Measurements from ENCODE around the gene ZSCAN4. TPM values are rescaled to one million over a fixed set of nuclear protein-coding genes. Genes with fewer than 3 reads are reported as not detected.

The ZSCAN4 gene
- total RNA-seq, 1 donor, result not detected

- DNase-seq (ENCODE audit: low read depth in 2 of 3, low spot score in 2 of 3), result no peak
These were observed 3.7 kb downstream of the ZSCAN4 start for GRCh38 chr19:57672466-57672865.

- no peak for DNase-seq (ENCODE audit: low read depth in 2 of 3, low spot score in 2 of 3)
These were observed 7.1 kb downstream of the ZSCAN4 start for GRCh38 chr19:57675881-57676280.

GRCh38 chr19:57682226-57682766 is 13.6 kb downstream of the ZSCAN4 start:
- DNase-seq (ENCODE audit: low read depth in 2 of 3, low spot score in 2 of 3), result no peak

GRCh38 chr19:57686727-57687126 is 18.0 kb downstream of the ZSCAN4 start:
- no peak for DNase-seq (ENCODE audit: low read depth in 2 of 3, low spot score in 2 of 3)

GRCh38 chr19:57687363-57688010 is 18.8 kb downstream of the ZSCAN4 start:
- no peak for DNase-seq (ENCODE audit: low read depth in 2 of 3, low spot score in 2 of 3)

GRCh38 chr19:57688011-57688763 is 19.5 kb downstream of the ZSCAN4 start:
- DNase-seq (ENCODE audit: low read depth in 2 of 3, low spot score in 2 of 3), result no peak

GRCh38 chr19:57689750-57690149 is 21.0 kb downstream of the ZSCAN4 start:
- DNase-seq (ENCODE audit: low read depth in 2 of 3, low spot score in 2 of 3), result no peak

- DNase-seq (ENCODE audit: low read depth in 2 of 3, low spot score in 2 of 3), result no peak
These were observed 32.9 kb downstream of the ZSCAN4 start for GRCh38 chr19:57701625-57702024.

GRCh38 chr19:57706346-57706745 is 37.6 kb downstream of the ZSCAN4 start:
- DNase-seq (ENCODE audit: low read depth in 2 of 3, low spot score in 2 of 3), result no peak

- peak in 2 of 3 donors; percentile 81 to 94 for DNase-seq (ENCODE audit: low read depth in 2 of 3, low spot score in 2 of 3)
These were observed 40.1 kb downstream of the ZSCAN4 start, which contains the start of gene ZNF154 for GRCh38 chr19:57708641-57709361. Gene ZNF154 (minus strand): TSS chr19:57709204. CDS start chr19:57708971, 233 bp downstream.

GRCh38 chr19:57709616-57710015 is 40.9 kb downstream of the ZSCAN4 start:
- no peak for DNase-seq (ENCODE audit: low read depth in 2 of 3, low spot score in 2 of 3)

- DNase-seq (ENCODE audit: low read depth in 2 of 3, low spot score in 2 of 3), result no peak
These were observed 43.5 kb downstream of the ZSCAN4 start for GRCh38 chr19:57712222-57712621.

- DNase-seq (ENCODE audit: low read depth in 2 of 3, low spot score in 2 of 3), result no peak
These were observed 50.7 kb downstream of the ZSCAN4 start for GRCh38 chr19:57719424-57719823.

GRCh38 chr19:57719901-57720519 is 51.3 kb downstream of the ZSCAN4 start:
- no peak for DNase-seq (ENCODE audit: low read depth in 2 of 3, low spot score in 2 of 3)

- DNase-seq (ENCODE audit: low read depth in 2 of 3, low spot score in 2 of 3), result no peak
These were observed 52.1 kb downstream of the ZSCAN4 start for GRCh38 chr19:57720878-57721277.

Other genes starting within 250 kb of the ZSCAN4 start
- gene ZNF749, start 233.6 kb upstream of the ZSCAN4 start, total RNA-seq, result 10.8 TPM
- 1.3 TPM for gene VN1R1, start 211.8 kb upstream of the ZSCAN4 start, total RNA-seq
- gene ZNF772, start 191.4 kb upstream of the ZSCAN4 start, total RNA-seq, result 29.9 TPM
- 18.6 TPM for gene ZNF419, start 181.2 kb upstream of the ZSCAN4 start, total RNA-seq
- gene ZNF773, start 169.0 kb upstream of the ZSCAN4 start, total RNA-seq, result 21.5 TPM
- gene ZNF549, start 141.6 kb upstream of the ZSCAN4 start, total RNA-seq, result 5.4 TPM
- 14.3 TPM for gene ZNF550, start 109.1 kb upstream of the ZSCAN4 start, total RNA-seq
- gene ZNF416, start 90.0 kb upstream of the ZSCAN4 start, total RNA-seq, result 4.6 TPM
- gene ZIK1, start 84.8 kb upstream of the ZSCAN4 start, total RNA-seq, result 24.2 TPM
- 5.1 TPM for gene ZNF530, start 69.0 kb upstream of the ZSCAN4 start, total RNA-seq
- gene ZNF134, start 54.7 kb upstream of the ZSCAN4 start, total RNA-seq, result 48.2 TPM
- gene ZNF211, start 35.8 kb upstream of the ZSCAN4 start, total RNA-seq, result 14.5 TPM
- gene ZNF551, start 13.0 kb downstream of the ZSCAN4 start, total RNA-seq, result 22.6 TPM
- gene ZNF154, start 40.3 kb downstream of the ZSCAN4 start, total RNA-seq, result 15.1 TPM
- gene ZNF671, start 58.7 kb downstream of the ZSCAN4 start, total RNA-seq, result 19.7 TPM
- gene ZNF776, start 77.9 kb downstream of the ZSCAN4 start, total RNA-seq, result 33.7 TPM
- gene ZNF586, start 100.7 kb downstream of the ZSCAN4 start, total RNA-seq, result 32.6 TPM
- gene ZNF552, start 146.0 kb downstream of the ZSCAN4 start, total RNA-seq, result 8.9 TPM
- gene ZNF587B, start 161.4 kb downstream of the ZSCAN4 start, total RNA-seq, result 10.0 TPM
- 23.4 TPM for gene ZNF587, start 180.9 kb downstream of the ZSCAN4 start, total RNA-seq
- 26.7 TPM for gene ZNF814, start 220.1 kb downstream of the ZSCAN4 start, total RNA-seq
- gene ZNF417, start 247.7 kb downstream of the ZSCAN4 start, total RNA-seq, result 10.8 TPM